Measurements from ENCODE around the gene ZNF718. TPM values are rescaled to one million over a fixed set of nuclear protein-coding genes. Genes with fewer than 3 reads are reported as not detected.

ZNF718 gene
- total RNA-seq, 2 donors from 2014 or later = 6.5 to 7.6 TPM

GRCh38 chr4:125091-125771, 930 bp downstream of the ZNF718 start:
- no peaks in the 10 kb centered on the region for H3K36me3 ChIP-seq (replicated peaks in 1 of 2; ENCODE audit: insufficient read depth in 1 of 2, low read depth in 2 of 2)
- intact Hi-C loops (cut with DNase I) = no loop called here
- H3K4me3 ChIP-seq = peak overlapping the region; percentile 52 to 66
- peaks cover 17% of the 10 kb centered on the region for H3K4me1 ChIP-seq
- DNase-seq (peak; percentile 46 to 76 (median 60)), ATAC-seq (peak; percentile 4)
- peaks cover 0 to 15% (median 0%) of the 10 kb centered on the region in 3 donors for H3K9me3 ChIP-seq
- WGBS, 2 donors = 1 to 6% methylated on average over 17 to 30 of the region's 30 CpGs
- H3K27me3 ChIP-seq = no peaks in the 10 kb centered on the region
- TF ChIP-seq, protein P1, sequence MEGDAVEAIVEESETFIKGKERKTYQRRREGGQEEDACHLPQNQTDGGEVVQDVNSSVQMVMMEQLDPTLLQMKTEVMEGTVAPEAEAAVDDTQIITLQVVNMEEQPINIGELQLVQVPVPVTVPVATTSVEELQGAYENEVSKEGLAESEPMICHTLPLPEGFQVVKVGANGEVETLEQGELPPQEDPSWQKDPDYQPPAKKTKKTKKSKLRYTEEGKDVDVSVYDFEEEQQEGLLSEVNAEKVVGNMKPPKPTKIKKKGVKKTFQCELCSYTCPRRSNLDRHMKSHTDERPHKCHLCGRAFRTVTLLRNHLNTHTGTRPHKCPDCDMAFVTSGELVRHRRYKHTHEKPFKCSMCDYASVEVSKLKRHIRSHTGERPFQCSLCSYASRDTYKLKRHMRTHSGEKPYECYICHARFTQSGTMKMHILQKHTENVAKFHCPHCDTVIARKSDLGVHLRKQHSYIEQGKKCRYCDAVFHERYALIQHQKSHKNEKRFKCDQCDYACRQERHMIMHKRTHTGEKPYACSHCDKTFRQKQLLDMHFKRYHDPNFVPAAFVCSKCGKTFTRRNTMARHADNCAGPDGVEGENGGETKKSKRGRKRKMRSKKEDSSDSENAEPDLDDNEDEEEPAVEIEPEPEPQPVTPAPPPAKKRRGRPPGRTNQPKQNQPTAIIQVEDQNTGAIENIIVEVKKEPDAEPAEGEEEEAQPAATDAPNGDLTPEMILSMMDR (IDR thresholded peaks at IDR 0.05) = no peak
- TF ChIP-seq POLR2A (IDR thresholded peaks at IDR 0.05) = no peak
- peak overlapping the region; percentile 80 to 93 (median 88) for H3K27ac ChIP-seq

GRCh38 chr4:125833-126232, 1.5 kb downstream of the ZNF718 start:
- Histone ChIP-seq H3K9me3 (peaks cover 0 to 15% (median 0%) of the 10 kb centered on the region in 3 donors), H3K4me3 (no peak overlapping the region), H3K27me3 (no peaks in the 10 kb centered on the region), H3K36me3 (replicated peaks in 1 of 2; ENCODE audit: insufficient read depth in 1 of 2, low read depth in 2 of 2) (no peaks in the 10 kb centered on the region), H3K27ac (peak overlapping the region; percentile 30 to 93 (median 83)), H3K4me1 (peaks cover 17% of the 10 kb centered on the region)
- ATAC-seq (no peak), DNase-seq (peak in 1 of 4 donors; percentile 26)
- TF ChIP-seq, protein P1 (IDR thresholded peaks at IDR 0.05) = no peak
- no peak for TF ChIP-seq POLR2A (IDR thresholded peaks at IDR 0.05)
- 57 to 77% methylated on average over 4 to 5 of the region's 5 CpGs for WGBS, 2 donors
- intact Hi-C loops (cut with DNase I) = no loop called here

DNA sequence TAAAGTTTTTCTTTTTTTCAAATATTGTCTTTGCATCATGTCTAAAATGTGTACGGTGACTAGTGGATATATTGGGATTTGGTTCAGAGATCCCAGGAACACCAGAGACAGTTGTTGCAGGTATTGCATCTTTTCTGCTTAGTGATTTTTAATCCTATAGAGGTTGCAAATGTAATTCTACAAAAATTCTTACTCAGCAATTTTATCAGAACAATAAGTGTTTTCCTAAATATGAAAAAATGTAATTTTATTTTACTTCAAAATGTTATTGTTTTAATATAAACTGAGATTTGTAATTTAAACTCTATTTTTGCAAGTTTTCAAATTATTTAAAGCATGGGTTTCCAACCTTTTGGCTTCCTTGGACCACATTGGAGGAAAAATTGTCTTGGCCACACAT, 8.2 kb downstream of the ZNF718 start:
- TF ChIP-seq POLR2A (IDR thresholded peaks at IDR 0.05) = no peak
- TF ChIP-seq, protein P1 (IDR thresholded peaks at IDR 0.05) = no peak
- H3K4me1 ChIP-seq = no peaks in the 10 kb centered on the region
- H3K27me3 ChIP-seq = no peaks in the 10 kb centered on the region
- intact Hi-C loops (cut with DNase I) = no loop called here
- H3K36me3 ChIP-seq (replicated peaks in 1 of 2; ENCODE audit: insufficient read depth in 1 of 2, low read depth in 2 of 2) = peaks cover 5 to 28% of the 10 kb centered on the region in 2 donors
- DNase-seq (no peak), ATAC-seq (no peak)
- H3K4me3 ChIP-seq = no peak overlapping the region
- H3K9me3 ChIP-seq = peaks cover 0 to 16% (median 0%) of the 10 kb centered on the region in 3 donors
- 94 to 97% methylated on average over 1 of the region's 1 CpG for WGBS, 2 donors
- no peak overlapping the region for H3K27ac ChIP-seq

GRCh38 chr4:138935-139334, 14.6 kb downstream of the ZNF718 start:
- H3K4me1 ChIP-seq = no peaks in the 10 kb centered on the region
- no peak overlapping the region for H3K4me3 ChIP-seq
- H3K27me3 ChIP-seq = no peaks in the 10 kb centered on the region
- no peak overlapping the region for H3K27ac ChIP-seq
- TF ChIP-seq, protein P1 (IDR thresholded peaks at IDR 0.05) = no peak
- no peak for TF ChIP-seq POLR2A (IDR thresholded peaks at IDR 0.05)
- DNase-seq (no peak), ATAC-seq (no peak)
- WGBS, 2 donors = 88 to 96% methylated on average over 3 of the region's 3 CpGs
- intact Hi-C loops (cut with DNase I) = no loop called here
- H3K36me3 ChIP-seq (replicated peaks in 1 of 2; ENCODE audit: insufficient read depth in 1 of 2, low read depth in 2 of 2) = peaks cover 16 to 33% of the 10 kb centered on the region in 2 donors
- H3K9me3 ChIP-seq = peaks cover 0 to 37% (median 3%) of the 10 kb centered on the region in 3 donors

DNA sequence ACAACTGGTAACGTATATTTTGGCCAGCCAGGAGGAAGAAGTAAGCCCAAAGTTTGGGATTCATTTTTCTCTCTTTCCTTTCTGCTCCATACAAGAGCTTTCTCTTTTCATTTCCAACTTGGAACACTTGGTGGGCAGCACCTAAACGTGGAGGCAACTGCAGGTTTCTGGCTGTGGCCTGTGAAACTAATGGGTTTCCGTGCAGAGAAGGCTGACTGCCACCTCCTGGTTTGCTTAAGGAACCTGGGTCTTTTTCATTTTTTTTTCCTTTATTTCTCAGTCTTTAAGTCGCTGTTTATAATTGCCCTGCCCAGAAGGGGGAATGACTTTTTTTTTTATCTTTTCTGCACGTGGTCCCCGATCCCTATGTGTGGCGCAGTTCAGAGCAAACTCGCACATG, 15.4 kb downstream of the ZNF718 start:
- 97 to 99% methylated on average over 8 of the region's 8 CpGs for WGBS, 2 donors

More for the DNA sequence above, 15.4 kb downstream of the ZNF718 start:
- DNase-seq (no peak), ATAC-seq (no peak)
- H3K27me3 ChIP-seq = no peaks in the 10 kb centered on the region
- no peak overlapping the region for H3K27ac ChIP-seq
- intact Hi-C loops (cut with DNase I) = no loop called here
- peaks cover 0 to 41% (median 3%) of the 10 kb centered on the region in 3 donors for H3K9me3 ChIP-seq
- TF ChIP-seq, protein P1 (IDR thresholded peaks at IDR 0.05) = no peak
- TF ChIP-seq POLR2A (IDR thresholded peaks at IDR 0.05) = no peak
- no peaks in the 10 kb centered on the region for H3K4me1 ChIP-seq
- H3K4me3 ChIP-seq = no peak overlapping the region
- H3K36me3 ChIP-seq (replicated peaks in 1 of 2; ENCODE audit: insufficient read depth in 1 of 2, low read depth in 2 of 2) = peaks cover 16 to 26% of the 10 kb centered on the region in 2 donors
